PC-3 (cell line): ENCODE results near the gene SLC25A18. TPM values are rescaled to one million over a fixed set of nuclear protein-coding genes. Genes with fewer than 3 reads are reported as not detected.
A peak's percentile ranks its signal among the peaks of the same experiment; 100 is the strongest.
"Not testable (repeated sequence)": the region's sequence is repeated elsewhere in the genome, so short reads cannot be mapped to it uniquely, and the experiment has no call there.

ENCODE experiments used
- ATAC-seq: fragments of 200-7000 bp; cut with Tn5 transposase; 2 replicates; pipeline ENCODE4 v1.9.1; 2020; ENCODE audit warnings: mild to moderate bottlenecking, moderate library complexity
- BruUV-seq: library from RNA; stranded (reverse); fragments of 400-500 nt; replicated peaks from 2 replicates; lab custom pipeline; 2021; lab: Mats Ljungman, UMichigan
- CTCF ChIA-PET: fragments of 300-600 bp; sonication (Branson Sonifier 250); formaldehyde crosslinking; loops from one replicate; lab custom pipeline; 2022; ENCODE audit warnings: antibody characterized with exemption; lab: Charles Lee
- POLR2A ChIA-PET: fragments of 300-600 bp; sonication (Branson Sonifier 250); formaldehyde crosslinking; loops from one replicate; lab custom pipeline; 2022; ENCODE audit warnings: antibody characterized with exemption; ENCODE audit not compliant: unreplicated experiment; lab: Charles Lee
- DNase-seq: peaks from one replicate; pipeline ENCODE4 v3.0.0-alpha.2; 2015
- H2AFZ ChIP-seq: fragments of 300-600 bp; sonication (generic); 2 replicates; pipeline ENCODE4 v1.6.0; 2016; ENCODE audit warnings: antibody characterized with exemption, low read length
- H3F3A ChIP-seq: fragments of 300-600 bp; sonication (generic); one replicate; pipeline ENCODE4 v1.6.0; 2017; ENCODE audit warnings: antibody characterized with exemption, low read length, control low read depth, mild to moderate bottlenecking; ENCODE audit not compliant: unreplicated experiment
- H3K27ac ChIP-seq: fragments of 300-600 bp; sonication (generic); 2 replicates; pipeline ENCODE4 v1.5.1; 2016; ENCODE audit warnings: mild to moderate bottlenecking, low read length
- H3K27me3 ChIP-seq: fragments of 300-600 bp; sonication (generic); 2 replicates; pipeline ENCODE4 v1.6.1; 2016; ENCODE audit warnings: low read length, mixed read lengths
- H3K36me3 ChIP-seq: fragments of 300-600 bp; sonication (generic); 2 replicates; pipeline ENCODE4 v1.6.1; 2016; ENCODE audit warnings: low read depth, mixed run types, low read length, mixed read lengths
- H3K4me1 ChIP-seq: fragments of 300-600 bp; sonication (generic); 2 replicates; pipeline ENCODE4 v1.5.1; 2016; ENCODE audit warnings: low read length; ENCODE audit not compliant: insufficient read depth
- H3K4me2 ChIP-seq: fragments of 300-600 bp; sonication (generic); 2 replicates; pipeline ENCODE4 v1.6.0; 2016; ENCODE audit warnings: low read length
- H3K4me3 ChIP-seq: fragments of 300-600 bp; sonication (generic); 2 replicates; pipeline ENCODE4 v1.5.1; 2016; ENCODE audit warnings: mild to moderate bottlenecking, low read length, mixed read lengths
- H3K79me2 ChIP-seq: fragments of 300-600 bp; sonication (generic); 2 replicates; pipeline ENCODE4 v1.6.1; 2017; ENCODE audit warnings: low read length, mixed read lengths
- H3K9ac ChIP-seq: fragments of 300-600 bp; sonication (generic); 2 replicates; pipeline ENCODE4 v1.6.0; 2016; ENCODE audit warnings: mild to moderate bottlenecking, low read length
- H3K9me2 ChIP-seq: fragments of 300-600 bp; sonication (generic); replicated peaks from 2 replicates; pipeline ENCODE4 v1.6.1; 2016; ENCODE audit warnings: mixed run types, low read length, mixed read lengths
- H3K9me3 ChIP-seq: fragments of 300-600 bp; sonication (generic); 2 replicates; pipeline ENCODE4 v1.6.1; 2016; ENCODE audit warnings: low read length, mixed read lengths
- H4K20me1 ChIP-seq: fragments of 300-600 bp; sonication (generic); 2 replicates; pipeline ENCODE4 v1.6.1; 2016; ENCODE audit warnings: low read length, mixed read lengths
- CTCF ChIP-seq: fragments of 300-600 bp; sonication (generic); conservative IDR thresholded peaks from 2 replicates; pipeline ENCODE4 v1.5.1; 2017; ENCODE audit warnings: antibody characterized with exemption, low read depth, mild to moderate bottlenecking, low read length
- EZH2 ChIP-seq: fragments of 300-600 bp; sonication (generic); IDR thresholded peaks from one replicate; pipeline ENCODE4 v1.6.1; 2017; ENCODE audit warnings: antibody characterized with exemption, mild to moderate bottlenecking, low read length; ENCODE audit not compliant: unreplicated experiment
- EZH2phosphoT487 ChIP-seq: fragments of 300-600 bp; sonication (generic); IDR thresholded peaks from 2 replicates; pipeline ENCODE4 v1.6.1; 2018; ENCODE audit warnings: mild to moderate bottlenecking, antibody characterized with exemption, low read length, borderline replicate concordance
- intact Hi-C: fragments of 100-400 bp; cut with micrococcal nuclease; formaldehyde crosslinking; loops from 2 replicates; pipeline ENCODE4 v1.9.0; 2023
- total RNA-seq: library from RNA; depleted of rRNA; stranded (reverse); fragments of >200 nt; gene quantifications from 2 replicates; pipeline ENCODE4 v1.2.3, GENCODE V29; 2014

SLC25A18 gene
- total RNA-seq, 1 experiment from 2014 or later, result 0.22 TPM

- DNase-seq (no peak), ATAC-seq (no peak)
- Histone ChIP-seq H3K9me2 (no peaks in the 10 kb centered on the region), H3K4me2 (no peak overlapping the region), H3K36me3 (no peaks in the 10 kb centered on the region), H3K4me1 (peaks cover 35% of the 10 kb centered on the region), H2AFZ (no peak overlapping the region), H3K27ac (0 out of 2 replicates have a peak overlapping the region, but pooled peaks have one; percentile 99), H4K20me1 (no peaks in the 10 kb centered on the region), H3K4me3 (no peak overlapping the region), H3K27me3 (no peaks in the 10 kb centered on the region), H3K79me2 (peaks cover 11% of the 10 kb centered on the region), H3K9me3 (no peaks in the 10 kb centered on the region), H3K9ac (no peak overlapping the region), H3F3A (peaks cover 4% of the 10 kb centered on the region)
- intact Hi-C loops, result no loop called here
- TF ChIP-seq EZH2 (no peak), EZH2phosphoT487 (no peak), CTCF (no peak)
- no TSS peak for BruUV-seq
- POLR2A ChIA-PET, result no interaction called here
- CTCF ChIA-PET, result no interaction called here
Measured at GRCh38 chr22:17634696-17635095, 71.4 kb downstream of the SLC25A18 start.

- POLR2A ChIA-PET, H3K9ac ChIP-seq, BruUV-seq, H3K9me2 ChIP-seq, H3K27me3 ChIP-seq, H3F3A ChIP-seq, H4K20me1 ChIP-seq, H3K9me3 ChIP-seq, intact Hi-C loops, CTCF ChIA-PET, DNase-seq, H3K4me3 ChIP-seq, H3K36me3 ChIP-seq, H2AFZ ChIP-seq, H3K27ac ChIP-seq, H3K4me2 ChIP-seq, ATAC-seq: not testable (repeated sequence)
- Histone ChIP-seq H3K79me2 (peaks cover 28% of the 10 kb centered on the region), H3K4me1 (peaks cover 38% of the 10 kb centered on the region)
Measured at GRCh38 chr22:17636850-17637249, 73.6 kb downstream of the SLC25A18 start.

GRCh38 chr22:17637490-17638181 lies 74.3 kb downstream of the SLC25A18 start:
- peaks cover 30% of the 10 kb centered on the region for H3K4me1 ChIP-seq
- DNase-seq (no peak), ATAC-seq (no peak)
- H3K4me3 ChIP-seq, result peak overlapping the region; percentile 91
- peak overlapping the region; percentile 90 for H3K4me2 ChIP-seq
- intact Hi-C loops, result loop anchor here (2.0 kb wide), 2 partner anchors 35 to 69 kb away; no protein-coding TSS in a partner anchor
- H3K9ac ChIP-seq, result peak overlapping the region; percentile 98
- TF ChIP-seq EZH2phosphoT487, result no peak
- TF ChIP-seq EZH2, result no peak
- no peak for TF ChIP-seq CTCF
- H4K20me1 ChIP-seq, result 0 out of 2 replicates have a peak, but pooled peaks cover 3% of the 10 kb centered on the region
- no peaks in the 10 kb centered on the region for H3K9me2 ChIP-seq
- no peaks in the 10 kb centered on the region for H3K36me3 ChIP-seq
- peaks cover 34% of the 10 kb centered on the region for H3K79me2 ChIP-seq
- ChIA-PET POLR2A (no interaction called here), CTCF (no interaction called here)
- peaks cover 4% of the 10 kb centered on the region for H3F3A ChIP-seq
- no peaks in the 10 kb centered on the region for H3K27me3 ChIP-seq
- H2AFZ ChIP-seq, result peak overlapping the region; percentile 81
- peak overlapping the region; percentile 93 for H3K27ac ChIP-seq
- no peaks in the 10 kb centered on the region for H3K9me3 ChIP-seq
- BruUV-seq, result no TSS peak
